SH-SY5Y (cell line): ENCODE measurements around the gene SIL1.

Experiments used
- GATA2 ChIP-seq: IDR thresholded peaks from 2 replicates; pipeline ENCODE4 v1.6.1; 2011; ENCODE audit warnings: mild to moderate bottlenecking, low read depth, low read length
- GATA3 ChIP-seq: IDR thresholded peaks from 2 replicates; pipeline ENCODE4 v1.6.1; 2011; ENCODE audit warnings: low read depth, mild to moderate bottlenecking, low read length, moderate library complexity

SIL1 gene

GRCh38 chr5:139110526-139111168 is 87.5 kb downstream of the SIL1 start:
- TF ChIP-seq GATA2 (no peak), GATA3 (no peak)

- TF ChIP-seq GATA2, result no peak
- TF ChIP-seq GATA3, result no peak
These were observed 89.9 kb downstream of the SIL1 start for GRCh38 chr5:139108063-139108824.

- TF ChIP-seq GATA3 (no peak), GATA2 (no peak)
These were observed 92.5 kb downstream of the SIL1 start for GRCh38 chr5:139105621-139106071.

- TF ChIP-seq GATA3, result no peak
- no peak for TF ChIP-seq GATA2
These were observed 93.4 kb downstream of the SIL1 start for GRCh38 chr5:139104577-139105276.

GRCh38 chr5:139103762-139104161 is 94.4 kb downstream of the SIL1 start:
- TF ChIP-seq GATA2, result no peak
- TF ChIP-seq GATA3, result no peak

- TF ChIP-seq GATA3, result no peak
These were observed 97.3 kb downstream of the SIL1 start for GRCh38 chr5:139100825-139101224.

GRCh38 chr5:139094154-139095131 is 103.7 kb downstream of the SIL1 start:
- TF ChIP-seq GATA2 (no peak), GATA3 (no peak)

GRCh38 chr5:139092741-139093343 is 105.3 kb downstream of the SIL1 start:
- TF ChIP-seq GATA2, result no peak

GRCh38 chr5:139091439-139092156 is 106.6 kb downstream of the SIL1 start:
- TF ChIP-seq GATA2, result no peak
- TF ChIP-seq GATA3, result no peak

GRCh38 chr5:139090581-139090980 is 107.6 kb downstream of the SIL1 start:
- TF ChIP-seq GATA3, result no peak
- no peak for TF ChIP-seq GATA2

GRCh38 chr5:139088024-139088423 is 110.1 kb downstream of the SIL1 start:
- TF ChIP-seq GATA3 (no peak), GATA2 (no peak)

- no peak for TF ChIP-seq GATA3
- TF ChIP-seq GATA2, result no peak
These were observed 115.2 kb downstream of the SIL1 start for GRCh38 chr5:139082813-139083498.
